Measurements from ENCODE around the gene AAGAB.

Gene AAGAB

DNA sequence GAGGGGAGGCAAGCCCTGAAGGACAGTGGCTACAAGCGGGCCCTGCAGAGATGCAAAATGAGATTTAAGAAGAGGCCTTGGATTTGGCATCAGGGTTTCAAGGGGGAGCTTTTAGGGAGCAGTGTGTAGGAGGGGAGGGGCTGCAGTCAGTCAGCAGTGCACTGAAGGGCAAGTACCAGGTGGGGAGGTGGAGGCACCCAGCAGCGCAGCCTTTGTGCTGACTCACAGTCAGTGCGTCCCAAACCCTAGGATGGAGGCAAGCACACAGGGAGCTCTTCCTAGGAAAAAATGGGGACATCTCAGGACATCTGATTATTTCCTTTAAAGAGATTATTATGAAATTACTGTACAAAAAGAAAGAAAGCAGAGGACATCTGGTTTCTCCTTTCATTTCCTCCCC lies 80.0 kb downstream of the AAGAB start:
- Mint-ChIP-seq H3K27me3 (ENCODE audit: low read depth) (no peaks in the 10 kb centered on the region), H3K36me3 (ENCODE audit: low read depth) (peaks cover 71% of the 10 kb centered on the region), H3K27ac (peak overlapping the region; percentile 9), H3K9me3 (no peaks in the 10 kb centered on the region), H3K4me3 (no peak overlapping the region), H3K4me1 (ENCODE audit: low read depth) (peaks cover 23% of the 10 kb centered on the region)
- DNase-seq (ENCODE audit: low spot score), result no peak

DNA sequence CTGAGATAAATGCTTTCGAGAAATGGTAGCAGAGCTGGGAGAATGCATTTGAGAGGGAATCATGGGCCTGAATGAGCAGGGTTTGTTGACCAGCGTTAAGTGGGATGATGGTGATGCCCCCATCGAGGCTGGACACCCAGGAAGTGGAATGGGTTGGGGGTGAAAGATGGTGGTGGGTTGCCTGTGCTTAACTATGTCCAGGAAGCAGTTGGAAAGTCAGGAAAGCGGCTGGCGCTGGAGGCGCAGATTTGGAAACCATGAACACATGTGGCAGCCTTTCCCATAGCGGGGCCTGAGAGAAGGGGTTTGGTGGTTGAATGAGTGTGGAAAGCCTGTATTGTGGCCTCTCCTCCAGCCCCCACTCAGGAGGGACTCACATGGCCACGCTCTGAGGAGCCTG lies 80.7 kb downstream of the AAGAB start:
- peaks cover 23% of the 10 kb centered on the region for H3K4me1 Mint-ChIP-seq (ENCODE audit: low read depth)
- H3K4me3 Mint-ChIP-seq, result no peak overlapping the region
- peak overlapping the region; percentile 17 for H3K27ac Mint-ChIP-seq
- no peaks in the 10 kb centered on the region for H3K9me3 Mint-ChIP-seq
- H3K36me3 Mint-ChIP-seq (ENCODE audit: low read depth), result peaks cover 69% of the 10 kb centered on the region
- no peak for DNase-seq (ENCODE audit: low spot score)
- no peaks in the 10 kb centered on the region for H3K27me3 Mint-ChIP-seq (ENCODE audit: low read depth)

DNA sequence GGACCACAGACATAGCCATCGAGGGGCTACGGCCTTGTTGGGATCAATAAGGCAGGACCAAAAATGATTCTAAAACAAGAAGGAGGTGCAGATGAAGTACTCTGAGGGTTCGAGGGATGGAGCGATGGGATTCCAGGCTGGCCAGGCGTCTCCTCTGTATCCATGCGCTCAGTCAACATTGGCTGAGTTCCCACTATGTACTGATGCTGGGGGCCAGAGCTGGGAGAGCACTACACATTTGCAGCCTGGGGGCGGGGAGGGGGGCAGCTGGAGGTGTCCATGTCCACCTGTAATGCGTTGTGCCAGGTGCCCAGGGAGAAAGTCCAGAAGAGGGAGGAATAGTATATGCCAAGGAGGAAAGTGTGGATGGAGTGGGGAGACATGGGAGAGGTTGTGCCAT lies 81.5 kb downstream of the AAGAB start:
- no peaks in the 10 kb centered on the region for H3K9me3 Mint-ChIP-seq
- peaks cover 72% of the 10 kb centered on the region for H3K36me3 Mint-ChIP-seq (ENCODE audit: low read depth)
- H3K4me1 Mint-ChIP-seq (ENCODE audit: low read depth), result peaks cover 23% of the 10 kb centered on the region
- peak overlapping the region; percentile 3 for H3K27ac Mint-ChIP-seq
- no peak for DNase-seq (ENCODE audit: low spot score)
- H3K4me3 Mint-ChIP-seq, result no peak overlapping the region
- no peaks in the 10 kb centered on the region for H3K27me3 Mint-ChIP-seq (ENCODE audit: low read depth)

DNA sequence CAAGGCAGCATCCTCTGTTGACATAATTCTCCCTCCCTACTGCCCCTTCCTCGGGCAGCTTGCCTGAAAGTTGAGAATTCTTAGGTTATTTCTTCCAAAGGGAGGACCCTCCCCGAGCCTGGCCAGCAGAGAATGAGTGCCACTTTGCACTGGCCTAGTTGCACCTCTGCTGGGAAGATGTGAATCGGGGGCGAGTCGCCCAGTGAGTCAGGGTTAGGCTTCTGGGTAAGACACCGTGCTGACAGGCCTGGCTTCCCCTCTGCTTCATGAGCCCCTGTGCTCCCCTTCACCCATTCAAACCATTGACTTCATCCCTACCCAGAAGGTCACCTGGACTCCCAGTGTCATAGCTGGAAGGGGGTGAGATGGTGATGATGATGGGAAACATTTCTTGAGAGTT lies 82.3 kb downstream of the AAGAB start:
- H3K36me3 Mint-ChIP-seq (ENCODE audit: low read depth), result peaks cover 75% of the 10 kb centered on the region
- H3K27me3 Mint-ChIP-seq (ENCODE audit: low read depth), result no peaks in the 10 kb centered on the region
- H3K4me1 Mint-ChIP-seq (ENCODE audit: low read depth), result peaks cover 23% of the 10 kb centered on the region
- no peaks in the 10 kb centered on the region for H3K9me3 Mint-ChIP-seq
- no peak overlapping the region for H3K4me3 Mint-ChIP-seq
- no peak for DNase-seq (ENCODE audit: low spot score)
- no peak overlapping the region for H3K27ac Mint-ChIP-seq

DNA sequence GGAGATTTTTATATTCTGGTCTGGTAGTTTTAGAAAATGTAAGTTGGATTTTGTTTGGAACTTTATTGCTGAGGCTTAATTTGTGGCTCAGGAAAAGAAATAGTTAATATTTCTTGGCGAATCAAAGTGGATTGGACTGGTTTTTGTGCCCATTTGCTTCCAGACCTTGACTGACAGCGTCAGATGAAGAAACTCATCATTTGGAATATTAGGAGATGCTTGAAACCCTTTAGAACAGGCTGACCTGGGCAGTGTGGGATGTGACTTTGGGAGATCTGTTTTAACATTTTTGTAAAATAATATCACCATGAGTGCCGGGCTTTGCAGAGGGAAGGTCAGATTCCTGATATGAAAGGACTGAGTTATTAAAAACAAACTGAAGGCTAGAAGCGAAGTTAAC lies 83.0 kb downstream of the AAGAB start:
- H3K4me3 Mint-ChIP-seq, result no peak overlapping the region
- no peak overlapping the region for H3K27ac Mint-ChIP-seq

DNA sequence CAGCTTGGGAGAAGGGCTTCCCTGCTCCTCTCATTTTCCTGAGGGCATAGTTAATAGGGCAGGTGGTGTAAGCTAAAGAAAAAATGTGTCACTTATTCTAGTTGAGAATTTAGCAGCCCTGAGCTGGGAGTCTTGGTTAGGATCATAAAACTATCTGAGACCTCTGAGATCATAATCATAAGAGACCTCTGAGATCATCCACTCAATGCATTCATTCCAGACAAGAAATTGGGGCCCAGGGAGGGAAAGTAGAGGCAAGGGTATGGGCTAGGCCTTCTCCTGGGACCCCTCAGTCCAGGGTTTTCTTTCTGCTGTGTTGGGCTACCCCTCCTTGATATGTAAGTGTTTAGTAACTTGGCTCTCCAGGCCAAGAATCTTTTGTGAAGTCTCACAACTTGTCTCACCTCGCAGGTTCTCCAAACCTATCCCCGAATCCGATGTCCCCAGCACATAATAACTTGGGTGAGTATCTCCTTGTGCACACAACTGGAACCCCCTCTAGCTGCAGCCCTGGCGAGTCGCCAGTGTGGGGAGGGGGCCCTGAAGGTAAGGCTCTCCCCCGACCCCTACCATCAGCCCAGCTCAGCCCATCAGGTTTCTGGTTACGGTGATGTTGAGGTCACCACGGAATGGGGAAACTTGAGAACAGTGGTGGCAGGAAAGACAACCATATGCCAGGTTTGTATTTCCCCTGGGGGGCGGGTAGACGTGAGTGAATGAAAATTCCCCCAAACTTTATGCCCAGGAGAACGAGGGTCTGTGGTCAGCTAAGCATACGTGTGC lies 84.1 kb downstream of the AAGAB start:
- Mint-ChIP-seq H3K27ac (no peak overlapping the region), H3K4me1 (ENCODE audit: low read depth) (peaks cover 17% of the 10 kb centered on the region), H3K36me3 (ENCODE audit: low read depth) (peaks cover 74% of the 10 kb centered on the region), H3K4me3 (no peak overlapping the region), H3K27me3 (ENCODE audit: low read depth) (no peaks in the 10 kb centered on the region), H3K9me3 (no peaks in the 10 kb centered on the region)
- no peak for DNase-seq (ENCODE audit: low spot score)

More for the DNA sequence above, 83.0 kb downstream of the AAGAB start:
- H3K36me3 Mint-ChIP-seq (ENCODE audit: low read depth), result peaks cover 74% of the 10 kb centered on the region
- no peaks in the 10 kb centered on the region for H3K9me3 Mint-ChIP-seq
- H3K4me1 Mint-ChIP-seq (ENCODE audit: low read depth), result peaks cover 21% of the 10 kb centered on the region
- no peaks in the 10 kb centered on the region for H3K27me3 Mint-ChIP-seq (ENCODE audit: low read depth)
- DNase-seq (ENCODE audit: low spot score), result no peak

DNA sequence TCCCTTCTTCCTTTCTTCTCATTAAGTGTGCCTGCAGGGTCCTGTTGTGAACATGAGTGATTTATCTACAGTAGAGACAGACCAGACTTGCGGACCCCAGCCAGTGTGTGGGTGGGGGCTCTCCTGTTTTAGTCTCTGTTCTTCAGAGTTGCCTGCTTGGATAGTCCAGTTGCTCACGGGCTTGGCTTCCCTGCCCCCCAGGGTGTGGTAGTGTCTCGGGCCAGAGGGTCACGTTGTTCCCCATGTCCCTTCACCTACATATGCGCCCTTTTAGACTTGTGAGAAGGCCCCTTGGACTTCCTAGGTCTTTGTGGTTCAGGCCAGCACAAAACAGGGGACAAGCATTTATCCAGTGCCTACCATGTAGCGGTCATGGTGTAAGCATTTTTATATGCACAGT lies 85.8 kb downstream of the AAGAB start:
- no peak for DNase-seq (ENCODE audit: low spot score)
- H3K27ac Mint-ChIP-seq, result no peak overlapping the region
- peaks cover 6% of the 10 kb centered on the region for H3K4me1 Mint-ChIP-seq (ENCODE audit: low read depth)
- no peak overlapping the region for H3K4me3 Mint-ChIP-seq
- no peaks in the 10 kb centered on the region for H3K9me3 Mint-ChIP-seq
- H3K36me3 Mint-ChIP-seq (ENCODE audit: low read depth), result peaks cover 61% of the 10 kb centered on the region
- no peaks in the 10 kb centered on the region for H3K27me3 Mint-ChIP-seq (ENCODE audit: low read depth)

DNA sequence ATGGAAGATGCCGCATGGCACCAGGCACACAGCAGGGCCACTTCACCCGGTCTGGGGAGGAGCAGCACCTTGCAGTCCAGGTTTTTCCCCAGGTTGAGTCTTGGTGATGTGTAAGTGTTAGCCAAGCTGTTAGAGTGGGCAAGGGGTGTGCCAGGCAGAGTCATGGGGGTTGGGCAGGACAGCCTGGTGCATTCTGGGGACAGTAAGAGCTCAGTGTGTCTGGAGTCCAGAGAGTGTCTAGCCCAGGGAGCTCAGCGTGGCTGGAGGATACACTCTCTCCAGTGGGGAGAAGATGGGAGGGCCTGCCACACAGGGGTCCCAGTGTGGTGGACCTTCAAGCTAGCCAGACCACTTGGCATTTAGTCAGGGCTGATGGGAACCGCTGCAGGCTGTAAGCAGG lies 87.4 kb downstream of the AAGAB start:
- Mint-ChIP-seq H3K4me1 (ENCODE audit: low read depth) (peaks cover 2% of the 10 kb centered on the region), H3K9me3 (no peaks in the 10 kb centered on the region), H3K27me3 (ENCODE audit: low read depth) (no peaks in the 10 kb centered on the region), H3K36me3 (ENCODE audit: low read depth) (peaks cover 46% of the 10 kb centered on the region), H3K27ac (no peak overlapping the region), H3K4me3 (no peak overlapping the region)
- no peak for DNase-seq (ENCODE audit: low spot score)

DNA sequence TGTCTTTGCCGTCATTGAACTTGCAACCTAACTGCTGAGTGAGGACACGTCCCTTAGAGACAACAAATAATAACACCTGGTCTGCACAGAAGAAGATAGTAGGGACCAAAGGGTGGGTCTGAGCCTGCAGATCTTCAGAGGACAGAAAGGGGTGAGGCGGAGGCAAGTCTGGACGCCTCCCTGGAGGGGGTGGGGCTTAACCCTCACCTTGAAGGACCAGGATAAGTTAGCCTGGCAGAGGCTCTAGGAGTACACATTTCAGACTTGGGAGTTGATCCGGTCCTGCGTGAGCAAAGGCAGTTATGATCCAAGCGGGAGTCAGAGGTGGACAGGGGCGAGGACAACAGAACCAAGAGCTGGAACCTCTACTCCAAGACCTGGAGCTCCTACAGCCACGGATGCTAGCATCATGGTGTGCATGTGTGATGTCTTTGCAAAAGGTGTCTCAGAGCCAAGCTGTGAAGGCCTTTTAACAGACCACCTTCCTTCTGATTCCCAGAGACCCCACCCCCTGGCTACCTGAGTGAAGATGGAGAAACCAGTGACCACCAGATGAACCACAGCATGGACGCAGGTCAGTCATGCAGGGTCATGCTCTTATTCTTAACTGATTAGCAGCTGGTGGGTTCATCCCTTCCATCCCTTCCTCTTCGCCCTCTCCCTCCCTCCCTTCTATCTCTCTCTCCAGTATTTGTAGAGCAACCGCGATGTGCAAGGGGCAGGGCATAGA lies 88.0 kb downstream of the AAGAB start:
- H3K4me3 Mint-ChIP-seq, result no peak overlapping the region
- no peaks in the 10 kb centered on the region for H3K9me3 Mint-ChIP-seq
- H3K36me3 Mint-ChIP-seq (ENCODE audit: low read depth), result peaks cover 43% of the 10 kb centered on the region
- H3K4me1 Mint-ChIP-seq (ENCODE audit: low read depth), result peaks cover 2% of the 10 kb centered on the region
- no peak for DNase-seq (ENCODE audit: low spot score)
- H3K27ac Mint-ChIP-seq, result no peak overlapping the region
- H3K27me3 Mint-ChIP-seq (ENCODE audit: low read depth), result no peaks in the 10 kb centered on the region

DNA sequence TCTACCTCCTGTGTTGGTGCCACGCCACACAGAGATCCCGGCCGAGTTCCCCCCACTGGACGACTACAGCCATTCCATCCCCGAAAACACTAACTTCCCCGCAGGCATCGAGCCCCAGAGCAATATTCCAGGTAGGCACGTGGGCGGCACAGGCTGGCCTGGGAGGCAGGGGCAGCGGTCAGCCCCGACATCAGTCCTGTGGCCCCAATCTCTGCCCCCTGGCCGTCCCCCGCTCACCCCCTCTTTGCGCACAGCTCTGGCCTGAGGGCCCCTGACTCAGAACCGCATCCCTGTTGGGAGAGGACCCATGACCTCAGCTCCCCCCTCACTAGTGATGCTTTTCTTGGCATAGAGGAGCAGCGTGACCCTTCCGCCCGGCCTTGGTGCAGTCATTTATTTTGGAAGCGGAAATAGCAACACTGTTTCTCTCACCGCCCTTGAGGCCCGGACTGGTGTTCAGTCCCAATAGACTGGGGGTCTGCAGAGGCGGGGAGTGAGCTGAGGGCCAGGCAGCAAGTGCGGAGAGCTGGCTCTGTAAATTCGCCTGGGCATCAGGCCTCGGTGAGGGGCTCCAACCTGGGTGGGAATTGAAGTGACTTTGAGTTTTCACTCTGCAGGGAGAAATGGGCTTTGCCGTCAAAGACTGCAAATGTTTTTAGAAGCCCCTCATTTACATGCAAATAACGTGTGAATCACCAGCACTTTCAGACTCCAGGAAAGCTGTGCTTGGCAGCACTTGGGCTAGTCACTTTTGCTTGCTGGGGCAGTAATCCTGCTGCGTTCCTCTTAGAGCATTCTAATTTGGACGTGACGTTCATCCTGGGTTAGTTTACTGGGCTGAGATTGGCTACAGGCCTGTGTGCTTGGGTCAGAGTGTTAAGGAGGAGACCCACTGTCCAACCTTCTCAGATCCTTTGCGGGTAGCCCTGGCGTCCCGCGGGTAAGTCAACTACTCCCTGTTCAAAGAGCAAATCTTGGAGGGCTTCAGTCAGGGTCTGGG lies 88.9 kb downstream of the AAGAB start:
- Mint-ChIP-seq H3K4me3 (no peak overlapping the region), H3K9me3 (no peaks in the 10 kb centered on the region), H3K27ac (no peak overlapping the region), H3K36me3 (ENCODE audit: low read depth) (peaks cover 37% of the 10 kb centered on the region), H3K4me1 (ENCODE audit: low read depth) (peaks cover 6% of the 10 kb centered on the region), H3K27me3 (ENCODE audit: low read depth) (no peaks in the 10 kb centered on the region)
- no peak for DNase-seq (ENCODE audit: low spot score)

DNA sequence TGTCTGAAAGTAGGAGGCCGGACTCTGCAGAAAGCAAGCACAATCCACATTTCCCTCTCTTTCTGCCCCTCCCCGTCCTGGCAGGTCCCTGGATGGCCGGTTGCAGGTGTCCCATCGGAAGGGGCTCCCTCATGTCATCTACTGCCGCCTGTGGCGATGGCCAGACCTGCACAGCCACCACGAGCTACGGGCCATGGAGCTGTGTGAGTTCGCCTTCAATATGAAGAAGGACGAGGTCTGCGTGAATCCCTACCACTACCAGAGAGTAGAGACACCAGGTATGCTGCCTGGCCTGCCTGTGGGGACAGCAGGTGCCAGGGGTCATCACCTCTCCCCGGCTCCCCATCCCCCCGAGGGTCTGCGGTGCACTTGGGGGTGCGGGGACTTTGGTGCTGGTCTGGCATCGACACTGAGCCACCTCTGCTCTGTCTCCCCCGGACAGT lies 89.6 kb downstream of the AAGAB start:
- no peaks in the 10 kb centered on the region for H3K27me3 Mint-ChIP-seq (ENCODE audit: low read depth)
- H3K36me3 Mint-ChIP-seq (ENCODE audit: low read depth), result peaks cover 30% of the 10 kb centered on the region
- H3K4me1 Mint-ChIP-seq (ENCODE audit: low read depth), result peaks cover 6% of the 10 kb centered on the region
- no peaks in the 10 kb centered on the region for H3K9me3 Mint-ChIP-seq
- no peak overlapping the region for H3K27ac Mint-ChIP-seq
- no peak overlapping the region for H3K4me3 Mint-ChIP-seq
- DNase-seq (ENCODE audit: low spot score), result no peak

DNA sequence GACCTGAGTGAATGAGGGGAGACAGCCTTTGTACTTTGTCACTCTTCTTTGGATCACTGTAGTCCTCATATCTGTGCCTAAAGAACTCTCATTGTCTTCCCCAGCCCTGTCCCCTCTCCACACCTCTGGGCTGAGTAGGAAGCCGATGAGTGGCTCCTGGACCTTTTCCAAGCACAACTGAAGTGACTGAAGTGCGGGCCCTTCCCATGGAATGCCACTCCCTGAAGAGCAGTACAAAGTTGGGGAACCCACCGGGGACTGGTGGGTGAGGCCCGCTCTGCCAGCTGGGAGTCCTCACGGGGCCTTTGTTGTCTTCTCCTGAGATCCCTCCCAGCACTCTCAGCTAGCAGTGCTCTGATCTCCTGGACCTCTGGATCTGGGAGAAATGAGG lies 90.1 kb downstream of the AAGAB start:
- no peaks in the 10 kb centered on the region for H3K27me3 Mint-ChIP-seq (ENCODE audit: low read depth)
- DNase-seq (ENCODE audit: low spot score), result no peak
- H3K4me3 Mint-ChIP-seq, result no peak overlapping the region
- H3K9me3 Mint-ChIP-seq, result no peaks in the 10 kb centered on the region
- H3K27ac Mint-ChIP-seq, result no peak overlapping the region
- peaks cover 27% of the 10 kb centered on the region for H3K36me3 Mint-ChIP-seq (ENCODE audit: low read depth)
- H3K4me1 Mint-ChIP-seq (ENCODE audit: low read depth), result peaks cover 4% of the 10 kb centered on the region

DNA sequence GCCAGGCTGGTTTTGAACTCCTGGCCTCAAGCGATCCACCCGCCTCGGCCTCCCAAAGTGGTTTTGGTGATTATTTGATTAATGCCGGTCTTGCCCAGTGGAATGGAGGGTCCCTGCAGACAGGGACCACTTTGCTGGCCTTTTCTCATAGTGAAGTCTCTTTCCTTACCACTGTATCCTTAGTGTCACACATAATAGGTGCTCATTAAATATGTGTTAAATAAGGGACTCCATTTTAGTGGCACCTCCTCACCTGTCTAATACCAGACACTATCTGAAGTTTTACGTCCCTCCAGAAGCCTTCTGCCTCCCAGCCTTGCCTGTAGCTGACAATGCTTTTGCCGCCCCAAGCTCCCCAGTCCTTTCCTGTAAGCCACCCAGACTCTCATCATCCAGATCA lies 91.3 kb downstream of the AAGAB start:
- no peak overlapping the region for H3K27ac Mint-ChIP-seq
- no peaks in the 10 kb centered on the region for H3K9me3 Mint-ChIP-seq
- H3K36me3 Mint-ChIP-seq (ENCODE audit: low read depth), result peaks cover 22% of the 10 kb centered on the region
- DNase-seq (ENCODE audit: low spot score), result no peak
- H3K4me3 Mint-ChIP-seq, result no peak overlapping the region
- peaks cover 10% of the 10 kb centered on the region for H3K4me1 Mint-ChIP-seq (ENCODE audit: low read depth)
- no peaks in the 10 kb centered on the region for H3K27me3 Mint-ChIP-seq (ENCODE audit: low read depth)

DNA sequence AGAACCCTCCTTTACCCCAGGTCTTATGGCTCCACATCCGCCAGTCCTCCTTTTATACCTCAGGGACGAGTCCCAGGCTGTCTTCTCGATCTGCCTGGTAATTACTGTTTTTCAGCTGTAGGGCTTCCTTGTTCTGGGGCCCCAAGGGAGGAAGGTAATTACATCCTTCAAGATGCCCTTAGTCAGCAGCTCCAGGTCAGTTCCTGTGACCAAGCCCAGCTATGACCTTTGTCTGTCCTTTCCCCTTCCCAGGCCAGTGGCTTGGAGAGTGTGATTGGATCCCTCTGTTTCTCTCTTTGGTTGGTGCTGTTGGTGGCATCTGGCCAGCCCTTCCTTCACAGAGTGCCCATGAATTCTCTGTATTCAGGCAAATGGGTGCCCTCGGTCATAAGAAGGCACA lies 92.6 kb downstream of the AAGAB start:
- no peak for DNase-seq (ENCODE audit: low spot score)
- Mint-ChIP-seq H3K27ac (no peak overlapping the region), H3K9me3 (no peaks in the 10 kb centered on the region), H3K4me3 (no peak overlapping the region), H3K36me3 (ENCODE audit: low read depth) (peaks cover 18% of the 10 kb centered on the region), H3K4me1 (ENCODE audit: low read depth) (peaks cover 21% of the 10 kb centered on the region), H3K27me3 (ENCODE audit: low read depth) (no peaks in the 10 kb centered on the region)
